Suprapubic skin (tissue), 4 donors: ENCODE data around the gene KL.

Source experiments
- CTCF ChIP-seq, 2 donors: fragments of 200-600 bp in 1 of 2; fragments of 450-650 bp in 1 of 2; sonication (generic) in 1 of 2; IDR thresholded peaks; one replicate each; pipeline ENCODE4 v1.5.1; 2016 to 2019; ENCODE audit warnings: antibody characterized with exemption in 2 of 2, mild to moderate bottlenecking in 1 of 2, moderate library complexity in 1 of 2
- EP300 ChIP-seq: sonication (generic); formaldehyde crosslinking; IDR thresholded peaks from one replicate; pipeline ENCODE4 v1.6.1; 2017; ENCODE audit warnings: antibody characterized with exemption
- POLR2A ChIP-seq, 2 donors: fragments of 450-650 bp; IDR thresholded peaks; one replicate each; pipeline ENCODE4 v1.6.1; 2017; ENCODE audit warnings: antibody characterized with exemption in 2 of 2, mild to moderate bottlenecking in 2 of 2, moderate library complexity in 2 of 2
- POLR2AphosphoS5 ChIP-seq, 3 donors: sonication (generic); formaldehyde crosslinking; IDR thresholded peaks; one replicate each; pipeline ENCODE4 v1.6.1; 2017; ENCODE audit warnings: antibody characterized with exemption in 3 of 3

GRCh38 chr13:32977321-32977720, 38.9 kb upstream of the KL start:
- TF ChIP-seq CTCF (IDR thresholded peaks at IDR 0.05) = no peak
- TF ChIP-seq POLR2A (IDR thresholded peaks at IDR 0.05) = no peak
- no peak for TF ChIP-seq EP300
- no peak for TF ChIP-seq POLR2AphosphoS5 (IDR thresholded peaks at IDR 0.05)
